HepG2 (cell line): ENCODE measurements around the gene TTC4. TPM values are rescaled to one million over a fixed set of nuclear protein-coding genes. Genes with fewer than 3 reads are reported as not detected.

ENCODE experiments used
- AHDC1 ChIP-seq: sonication (generic); formaldehyde crosslinking; IDR thresholded peaks from 2 replicates; pipeline ENCODE4 v1.5.1; 2020; ENCODE audit warnings: mild to moderate bottlenecking, missing genetic modification reagents, borderline replicate concordance
- DRAP1 ChIP-seq: IDR thresholded peaks from 2 replicates; pipeline ENCODE4 v1.6.1; 2016; ENCODE audit warnings: missing genetic modification reagents, missing compliant biosample characterization
- ELK4 ChIP-seq: sonication (generic); formaldehyde crosslinking; IDR thresholded peaks from 2 replicates; pipeline ENCODE4 v1.9.0; 2021; ENCODE audit warnings: missing genetic modification reagents, borderline replicate concordance
- ETS1 ChIP-seq: sonication (generic); formaldehyde crosslinking; IDR thresholded peaks from 2 replicates; pipeline ENCODE4 v1.4.0; 2020; ENCODE audit warnings: missing genetic modification reagents
- ETV5 ChIP-seq: IDR thresholded peaks from 2 replicates; pipeline ENCODE4 v1.6.1; 2018; ENCODE audit warnings: missing biosample characterization, missing genetic modification reagents, inconsistent platforms, borderline replicate concordance
- FOXO1 ChIP-seq: sonication (generic); formaldehyde crosslinking; IDR thresholded peaks from 2 replicates; pipeline ENCODE4 v1.4.0; 2020; ENCODE audit warnings: missing genetic modification reagents
- HDAC6 ChIP-seq: fragments of 200-600 bp; sonication (generic); IDR thresholded peaks from 2 replicates; pipeline ENCODE4 v1.7.0; 2017; ENCODE audit warnings: mild to moderate bottlenecking, antibody characterized with exemption, low read length, low read depth
- MED8 ChIP-seq: sonication (generic); formaldehyde crosslinking; IDR thresholded peaks from 2 replicates; pipeline ENCODE4 v1.8.1; 2023; ENCODE audit warnings: mild to moderate bottlenecking, missing genetic modification reagents; ENCODE audit not compliant: insufficient replicate concordance
- NONO ChIP-seq, 2 experiments: fragments of 450-650 bp in 1 of 2; sonication (generic) in 1 of 2; formaldehyde crosslinking in 1 of 2; IDR thresholded peaks in 1 of 2; conservative IDR thresholded peaks in 1 of 2; 2 replicates each; pipeline versions ENCODE4 v1.6.1 to v1.8.0; 2017 to 2022; ENCODE audit warnings: mild to moderate bottlenecking in 1 of 2, missing genetic modification reagents in 1 of 2, moderate library complexity in 1 of 2
- NR2F1 ChIP-seq, 2 experiments: fragments of 450-650 bp in 1 of 2; formaldehyde crosslinking in 1 of 2; IDR thresholded peaks; 2 replicates each; pipeline versions ENCODE4 v1.5.0 to v1.6.1; 2016 to 2020; ENCODE audit warnings: mild to moderate bottlenecking in 1 of 2, missing compliant biosample characterization in 1 of 2, missing genetic modification reagents in 1 of 2, moderate library complexity in 1 of 2
- PITX1 ChIP-seq: sonication (generic); formaldehyde crosslinking; IDR thresholded peaks from 2 replicates; pipeline ENCODE4 v1.5.1; 2020; ENCODE audit warnings: mild to moderate bottlenecking, missing genetic modification reagents
- TBX2 ChIP-seq: sonication (generic); formaldehyde crosslinking; IDR thresholded peaks from 2 replicates; pipeline ENCODE4 v1.5.0; 2020; ENCODE audit warnings: missing genetic modification reagents, mild to moderate bottlenecking, borderline replicate concordance
- THAP7 ChIP-seq: sonication (generic); formaldehyde crosslinking; IDR thresholded peaks from 2 replicates; pipeline ENCODE4 v1.8.1; 2023; ENCODE audit warnings: mild to moderate bottlenecking, missing genetic modification reagents
- ZBTB7B ChIP-seq: sonication (generic); formaldehyde crosslinking; IDR thresholded peaks from 2 replicates; pipeline ENCODE4 v1.4.0; 2020; ENCODE audit warnings: missing genetic modification reagents
- ZFYVE20 ChIP-seq: sonication (generic); formaldehyde crosslinking; IDR thresholded peaks from 2 replicates; pipeline ENCODE4 v1.8.0; 2023; ENCODE audit warnings: low read depth, mild to moderate bottlenecking, moderate library complexity, missing genetic modification reagents, borderline replicate concordance
- ZNF263 ChIP-seq: sonication (generic); formaldehyde crosslinking; IDR thresholded peaks from 2 replicates; pipeline ENCODE4 v1.4.0; 2020; ENCODE audit warnings: missing genetic modification reagents
- ZNF343 ChIP-seq: sonication (generic); formaldehyde crosslinking; IDR thresholded peaks from 2 replicates; pipeline ENCODE4 v1.4.0; 2020; ENCODE audit warnings: mild to moderate bottlenecking, missing genetic modification reagents
- ZNF891 ChIP-seq: sonication (generic); formaldehyde crosslinking; IDR thresholded peaks from 2 replicates; pipeline ENCODE4 v1.5.0; 2020; ENCODE audit warnings: mild to moderate bottlenecking, missing genetic modification reagents
- polyA plus RNA-seq, 8 experiments: library from polyadenylated mRNA; depleted of rRNA in 3 of 8; stranded (reverse) in 7 of 8; unstranded in 1 of 8; fragments of >200 nt; fragmentation: Illumina TruSeq in 4 of 8; extraction: Trizol in 4 of 8; gene quantifications; 2 replicates each; pipeline versions ENCODE4 v1.2.1 to v1.2.3, GENCODE V29; 2011 to 2016; ENCODE audit warnings: low read depth in 4 of 8, missing spikeins in 1 of 8, mixed read lengths in 1 of 8; ENCODE audit not compliant: insufficient read depth in 1 of 8
- total RNA-seq, 5 experiments: library from RNA; depleted of rRNA; stranded (reverse); fragments of >200 nt; fragmentation: Illumina TruSeq; extraction: Trizol; gene quantifications; 2 replicates each; pipeline ENCODE4 v1.2.3, GENCODE V29; 2016; ENCODE audit warnings: low read depth in 1 of 5

The TTC4 gene
- total and polyA plus RNA-seq, 2 of the 13 experiments (the other 11 are each of a cell fraction or from before 2014, with no cell fraction given), result 13.1 to 24.7 TPM

GRCh38 chr1:54715493-54716298 lies at the start of gene TTC4 (continued):
- TF ChIP-seq HDAC6, result no peak
- TF ChIP-seq ZNF891, result peak; percentile 87
- peak; percentile 64; the same call in 1 of the 2 replicates for TF ChIP-seq ELK4 (CRISPR knock-in tag)
- peak; percentile 52 for TF ChIP-seq DRAP1 (CRISPR knock-in tag)
- TF ChIP-seq MED8 (CRISPR knock-in tag), result peak; percentile 50
- no peak for TF ChIP-seq NR2F1 (CRISPR knock-in tag; IDR thresholded peaks at IDR 0.05)
- peak; percentile 63; the same call in 1 of the 2 replicates for TF ChIP-seq ZNF263 (CRISPR knock-in tag)
- TF ChIP-seq THAP7, result peak; percentile 29; the same call in 1 of the 2 replicates
- peak; percentile 84 for TF ChIP-seq FOXO1 (CRISPR knock-in tag)
- TF ChIP-seq ETS1, result no peak
- TF ChIP-seq ZFYVE20, result 0 out of 2 replicates have a peak, but pooled peaks have one; percentile 37
- TF ChIP-seq ZNF343 (CRISPR knock-in tag), result peak; percentile 96
- no peak for TF ChIP-seq NONO (IDR thresholded peaks at IDR 0.05)
- TF ChIP-seq NONO (CRISPR knock-in tag; conservative IDR thresholded peaks at IDR 0.05), result peak; percentile 98
- TF ChIP-seq TBX2 (CRISPR knock-in tag), result peak; percentile 77
- peak; percentile 67 for TF ChIP-seq ETV5
- peak; percentile 69; the same call in 1 of the 2 replicates for TF ChIP-seq PITX1 (CRISPR knock-in tag)
- peak; percentile 77; the same call in 1 of the 2 replicates for TF ChIP-seq ZBTB7B (CRISPR knock-in tag)
- peak; percentile 21; the same call in 1 of the 2 replicates for TF ChIP-seq AHDC1 (CRISPR knock-in tag)
